Stomach (tissue), 4 donors: Measurements from ENCODE around the gene JOSD1.

ENCODE experiments used
- POLR2AphosphoS5 ChIP-seq, 3 donors: sonication (generic); formaldehyde crosslinking; IDR thresholded peaks; one replicate each; pipeline ENCODE4 v1.6.1; 2016; ENCODE audit warnings: antibody characterized with exemption in 3 of 3
- TF ChIP-seq, protein P1 (sequence below), 7 experiments: fragments of 450-650 bp in 4 of 7; fragments of 200-600 bp in 3 of 7; sonication (generic) in 3 of 7; IDR thresholded peaks; one replicate each; pipeline ENCODE4 v1.5.1; 2016 to 2019; ENCODE audit warnings: antibody characterized with exemption in 7 of 7, control low read depth in 2 of 7, mild to moderate bottlenecking in 1 of 7

DNA sequence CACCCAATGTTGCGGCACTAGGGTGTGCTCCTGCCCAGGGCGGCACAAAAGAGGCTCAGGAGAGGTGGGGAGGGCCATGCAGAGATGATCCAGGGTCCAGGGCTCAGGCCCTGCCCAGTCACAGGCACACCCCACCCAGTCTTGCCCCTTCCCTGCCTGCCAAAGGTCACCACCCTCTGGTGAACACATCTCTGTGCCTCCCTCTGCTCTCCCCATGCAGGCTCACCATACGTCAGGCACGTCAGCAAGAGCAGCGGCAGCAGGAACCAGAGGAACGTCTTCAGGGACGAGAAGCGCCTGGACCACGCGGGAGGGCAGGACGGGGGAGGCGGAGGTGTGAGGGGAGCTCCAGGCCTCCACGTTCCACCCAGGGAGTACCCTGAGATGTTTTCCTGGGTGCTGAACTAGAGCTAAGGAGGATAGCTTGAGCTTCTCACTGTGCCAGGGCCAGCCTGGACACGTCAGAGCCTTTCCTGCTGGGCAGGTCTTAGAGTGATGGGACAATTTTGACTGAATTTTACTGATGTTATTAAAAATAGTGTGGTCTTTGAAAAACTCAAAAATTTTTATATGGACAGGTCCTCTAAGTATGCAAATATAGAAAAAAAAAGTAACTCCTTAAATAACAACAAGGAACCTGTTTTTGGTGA is 47.9 kb upstream of the JOSD1 start:
- TF ChIP-seq, protein P1, sequence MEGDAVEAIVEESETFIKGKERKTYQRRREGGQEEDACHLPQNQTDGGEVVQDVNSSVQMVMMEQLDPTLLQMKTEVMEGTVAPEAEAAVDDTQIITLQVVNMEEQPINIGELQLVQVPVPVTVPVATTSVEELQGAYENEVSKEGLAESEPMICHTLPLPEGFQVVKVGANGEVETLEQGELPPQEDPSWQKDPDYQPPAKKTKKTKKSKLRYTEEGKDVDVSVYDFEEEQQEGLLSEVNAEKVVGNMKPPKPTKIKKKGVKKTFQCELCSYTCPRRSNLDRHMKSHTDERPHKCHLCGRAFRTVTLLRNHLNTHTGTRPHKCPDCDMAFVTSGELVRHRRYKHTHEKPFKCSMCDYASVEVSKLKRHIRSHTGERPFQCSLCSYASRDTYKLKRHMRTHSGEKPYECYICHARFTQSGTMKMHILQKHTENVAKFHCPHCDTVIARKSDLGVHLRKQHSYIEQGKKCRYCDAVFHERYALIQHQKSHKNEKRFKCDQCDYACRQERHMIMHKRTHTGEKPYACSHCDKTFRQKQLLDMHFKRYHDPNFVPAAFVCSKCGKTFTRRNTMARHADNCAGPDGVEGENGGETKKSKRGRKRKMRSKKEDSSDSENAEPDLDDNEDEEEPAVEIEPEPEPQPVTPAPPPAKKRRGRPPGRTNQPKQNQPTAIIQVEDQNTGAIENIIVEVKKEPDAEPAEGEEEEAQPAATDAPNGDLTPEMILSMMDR (IDR thresholded peaks at IDR 0.05): no peak
- no peak for TF ChIP-seq POLR2AphosphoS5 (IDR thresholded peaks at IDR 0.05)
